ENCODE data around the gene TNFAIP8.

DNA sequence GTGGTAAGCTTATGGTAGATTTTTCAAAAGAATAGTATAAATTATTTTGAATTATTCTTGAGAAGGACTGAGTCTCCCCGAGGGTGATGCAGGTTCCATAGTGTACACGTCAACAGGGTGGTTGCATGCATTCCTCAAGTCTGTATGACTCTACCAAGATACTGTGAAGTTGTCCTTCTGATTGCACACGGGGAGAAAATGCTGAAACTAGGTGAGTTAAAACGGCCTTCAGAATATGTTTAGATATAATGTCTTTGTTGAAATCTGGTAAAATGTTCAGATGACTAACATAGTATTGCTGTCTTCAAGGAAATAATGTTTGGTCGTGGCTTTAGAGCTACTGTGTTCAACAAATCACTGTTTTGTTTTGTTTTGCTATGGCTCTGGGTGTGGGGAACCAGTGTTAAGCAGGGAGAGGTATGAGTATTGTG is 22.4 kb upstream of the TNFAIP8 start:
- TF ChIP-seq, protein P1, sequence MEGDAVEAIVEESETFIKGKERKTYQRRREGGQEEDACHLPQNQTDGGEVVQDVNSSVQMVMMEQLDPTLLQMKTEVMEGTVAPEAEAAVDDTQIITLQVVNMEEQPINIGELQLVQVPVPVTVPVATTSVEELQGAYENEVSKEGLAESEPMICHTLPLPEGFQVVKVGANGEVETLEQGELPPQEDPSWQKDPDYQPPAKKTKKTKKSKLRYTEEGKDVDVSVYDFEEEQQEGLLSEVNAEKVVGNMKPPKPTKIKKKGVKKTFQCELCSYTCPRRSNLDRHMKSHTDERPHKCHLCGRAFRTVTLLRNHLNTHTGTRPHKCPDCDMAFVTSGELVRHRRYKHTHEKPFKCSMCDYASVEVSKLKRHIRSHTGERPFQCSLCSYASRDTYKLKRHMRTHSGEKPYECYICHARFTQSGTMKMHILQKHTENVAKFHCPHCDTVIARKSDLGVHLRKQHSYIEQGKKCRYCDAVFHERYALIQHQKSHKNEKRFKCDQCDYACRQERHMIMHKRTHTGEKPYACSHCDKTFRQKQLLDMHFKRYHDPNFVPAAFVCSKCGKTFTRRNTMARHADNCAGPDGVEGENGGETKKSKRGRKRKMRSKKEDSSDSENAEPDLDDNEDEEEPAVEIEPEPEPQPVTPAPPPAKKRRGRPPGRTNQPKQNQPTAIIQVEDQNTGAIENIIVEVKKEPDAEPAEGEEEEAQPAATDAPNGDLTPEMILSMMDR (IDR thresholded peaks at IDR 0.05): no peak
- TF ChIP-seq EZH2 (IDR thresholded peaks at IDR 0.05; ENCODE audit: borderline replicate concordance, insufficient read depth, low read depth, low read length, poor library complexity, severe bottlenecking): no peak
